ENCODE data around the gene CWC27.

CWC27 gene

GRCh38 chr5:64954518-64954917 is 185.8 kb downstream of the CWC27 start:
- Histone ChIP-seq H3K27me3 (replicated peaks) (no peaks in the 10 kb centered on the region), H3K27ac (no peak overlapping the region), H3K36me3 (replicated peaks) (no peaks in the 10 kb centered on the region), H3K4me3 (ENCODE audit: low read depth, low read length) (no peak overlapping the region)
- no peak for DNase-seq
- in situ Hi-C loops (cut with HindIII; ENCODE audit: low pct_ligation_motif_present, low sequenced_read_pairs), result no loop called here
- TF ChIP-seq CTCF (IDR thresholded peaks at IDR 0.05; ENCODE audit: low read depth, low read length, missing control alignments), result no peak

- no peak for DNase-seq
- peak; percentile 45 for TF ChIP-seq CTCF (IDR thresholded peaks at IDR 0.05; ENCODE audit: low read depth, low read length, missing control alignments)
- Histone ChIP-seq H3K4me3 (ENCODE audit: low read depth, low read length) (no peak overlapping the region), H3K27me3 (replicated peaks) (no peaks in the 10 kb centered on the region), H3K27ac (no peak overlapping the region), H3K36me3 (replicated peaks) (no peaks in the 10 kb centered on the region)
- in situ Hi-C loops (cut with HindIII; ENCODE audit: low pct_ligation_motif_present, low sequenced_read_pairs), result no loop called here
These were observed 190.1 kb downstream of the CWC27 start for GRCh38 chr5:64958757-64959391.

- no peak overlapping the region for H3K4me3 ChIP-seq (ENCODE audit: low read depth, low read length)
- in situ Hi-C loops (cut with HindIII; ENCODE audit: low pct_ligation_motif_present, low sequenced_read_pairs), result no loop called here
- H3K27ac ChIP-seq, result no peak overlapping the region
- DNase-seq, result no peak
- H3K36me3 ChIP-seq (replicated peaks), result no peaks in the 10 kb centered on the region
- no peak for TF ChIP-seq CTCF (IDR thresholded peaks at IDR 0.05; ENCODE audit: low read depth, low read length, missing control alignments)
- H3K27me3 ChIP-seq (replicated peaks), result no peaks in the 10 kb centered on the region
These were observed 194.5 kb downstream of the CWC27 start for GRCh38 chr5:64963278-64963677.

- Histone ChIP-seq H3K36me3 (replicated peaks) (no peaks in the 10 kb centered on the region), H3K27me3 (replicated peaks) (no peaks in the 10 kb centered on the region), H3K27ac (no peak overlapping the region), H3K4me3 (ENCODE audit: low read depth, low read length) (no peak overlapping the region)
- no peak for DNase-seq
- in situ Hi-C loops (cut with HindIII; ENCODE audit: low pct_ligation_motif_present, low sequenced_read_pairs), result no loop called here
- no peak for TF ChIP-seq CTCF (IDR thresholded peaks at IDR 0.05; ENCODE audit: low read depth, low read length, missing control alignments)
These were observed 199.9 kb downstream of the CWC27 start for GRCh38 chr5:64968591-64969110.

GRCh38 chr5:64969578-64969977 is 200.8 kb downstream of the CWC27 start:
- Histone ChIP-seq H3K4me3 (ENCODE audit: low read depth, low read length) (no peak overlapping the region), H3K36me3 (replicated peaks) (no peaks in the 10 kb centered on the region), H3K27me3 (replicated peaks) (no peaks in the 10 kb centered on the region), H3K27ac (no peak overlapping the region)
- no peak for TF ChIP-seq CTCF (IDR thresholded peaks at IDR 0.05; ENCODE audit: low read depth, low read length, missing control alignments)
- in situ Hi-C loops (cut with HindIII; ENCODE audit: low pct_ligation_motif_present, low sequenced_read_pairs), result no loop called here
- no peak for DNase-seq

GRCh38 chr5:64971513-64971912 is 202.8 kb downstream of the CWC27 start:
- H3K27me3 ChIP-seq (replicated peaks), result no peaks in the 10 kb centered on the region
- no peaks in the 10 kb centered on the region for H3K36me3 ChIP-seq (replicated peaks)
- H3K4me3 ChIP-seq (ENCODE audit: low read depth, low read length), result no peak overlapping the region
- peak; percentile 40 for DNase-seq
- H3K27ac ChIP-seq, result no peak overlapping the region
- TF ChIP-seq CTCF (IDR thresholded peaks at IDR 0.05; ENCODE audit: low read depth, low read length, missing control alignments), result peak; percentile 47
- in situ Hi-C loops (cut with HindIII; ENCODE audit: low pct_ligation_motif_present, low sequenced_read_pairs), result no loop called here

All from brain microvascular endothelial cell (primary cell).